OCI-LY1 (cell line): ENCODE measurements around the gene GNG8.

Experiments used
- H2AFZ ChIP-seq: fragments of 200-600 bp; sonication (generic), shearing (Covaris generic); 2 replicates; pipeline ENCODE4 v1.6.0; 2014; ENCODE audit warnings: antibody characterized with exemption, mild to moderate bottlenecking, low read length
- H3F3A ChIP-seq: fragments of 200-600 bp; sonication (generic), shearing (Covaris generic); 2 replicates; pipeline ENCODE4 v1.6.0; 2014; ENCODE audit warnings: mild to moderate bottlenecking, antibody characterized with exemption, low read length, moderate library complexity; ENCODE audit not compliant: insufficient read depth
- H3K27ac ChIP-seq: fragments of 200-600 bp; sonication (generic); 2 replicates; pipeline ENCODE4 v1.5.1; 2014; ENCODE audit warnings: low read length, mixed run types, mild to moderate bottlenecking, low read depth; ENCODE audit not compliant: poor library complexity, severe bottlenecking
- H3K27me3 ChIP-seq: fragments of 200-600 bp; sonication (generic); 2 replicates; pipeline ENCODE4 v1.6.0; 2014; ENCODE audit warnings: antibody characterized with exemption, mild to moderate bottlenecking, low read length, moderate library complexity; ENCODE audit not compliant: insufficient read depth
- H3K36me3 ChIP-seq: fragments of 200-600 bp; sonication (generic); 2 replicates; pipeline ENCODE4 v1.6.1; 2014; ENCODE audit warnings: mild to moderate bottlenecking, antibody characterized with exemption, low read length, moderate library complexity, mixed read lengths; ENCODE audit not compliant: insufficient read depth
- H3K4me1 ChIP-seq: fragments of 200-600 bp; sonication (generic); 2 replicates; pipeline ENCODE4 v1.5.1; 2014; ENCODE audit warnings: mild to moderate bottlenecking, low read length, moderate library complexity; ENCODE audit not compliant: insufficient read depth, severe bottlenecking
- H3K4me2 ChIP-seq: fragments of 200-600 bp; sonication (generic), shearing (Covaris generic); 2 replicates; pipeline ENCODE4 v1.6.1; 2014; ENCODE audit warnings: low read length
- H3K4me3 ChIP-seq: fragments of 200-600 bp; sonication (generic); 2 replicates; pipeline ENCODE4 v1.5.1; 2014; ENCODE audit warnings: low read length, low read depth, mild to moderate bottlenecking, mixed read lengths; ENCODE audit not compliant: poor library complexity, severe bottlenecking
- H3K79me2 ChIP-seq: fragments of 200-600 bp; shearing (Covaris generic); 2 replicates; pipeline ENCODE4 v1.6.1; 2016; ENCODE audit warnings: mixed run types, low read length, mixed read lengths; ENCODE audit not compliant: insufficient read depth
- H3K9ac ChIP-seq: fragments of 200-600 bp; sonication (generic), shearing (Covaris generic); 2 replicates; pipeline ENCODE4 v1.6.1; 2014; ENCODE audit warnings: mild to moderate bottlenecking, low read length, mixed read lengths
- H3K9me2 ChIP-seq: fragments of 200-600 bp; sonication (generic), shearing (Covaris generic); 2 replicates; pipeline ENCODE4 v1.6.1; 2014; ENCODE audit warnings: low read depth, mild to moderate bottlenecking, low read length, mixed read lengths
- H3K9me3 ChIP-seq: fragments of 200-600 bp; shearing (Covaris generic); 2 replicates; pipeline ENCODE4 v1.6.1; 2014; ENCODE audit warnings: low read length, mixed read lengths
- H4K20me1 ChIP-seq: fragments of 200-600 bp; sonication (generic), shearing (Covaris generic); 2 replicates; pipeline ENCODE4 v1.6.0; 2016; ENCODE audit warnings: mild to moderate bottlenecking, low read length; ENCODE audit not compliant: insufficient read depth
- CTCF ChIP-seq: fragments of 200-600 bp; sonication (generic), shearing (Covaris generic); IDR thresholded peaks from 2 replicates; pipeline ENCODE4 v1.5.1; 2017; ENCODE audit warnings: mild to moderate bottlenecking, antibody characterized with exemption, low read length, moderate library complexity, mixed read lengths
- EZH2 ChIP-seq: fragments of 200-600 bp; sonication (generic), shearing (Covaris generic); IDR thresholded peaks from 2 replicates; pipeline ENCODE4 v1.8.0; 2017; ENCODE audit warnings: borderline replicate concordance, mixed run types, mild to moderate bottlenecking, antibody characterized with exemption, low read length, moderate library complexity, mixed read lengths

Gene GNG8

GRCh38 chr19:46644720-46645119 lies 8.7 kb upstream of the GNG8 start:
- H3K27ac ChIP-seq, result no peak overlapping the region
- no peaks in the 10 kb centered on the region for H3F3A ChIP-seq
- no peaks in the 10 kb centered on the region for H4K20me1 ChIP-seq
- no peaks in the 10 kb centered on the region for H3K9me2 ChIP-seq
- H3K4me1 ChIP-seq, result peaks cover 2% of the 10 kb centered on the region
- H3K36me3 ChIP-seq, result no peaks in the 10 kb centered on the region
- no peak overlapping the region for H3K4me3 ChIP-seq
- H3K4me2 ChIP-seq, result no peak overlapping the region
- no peak overlapping the region for H3K9ac ChIP-seq
- TF ChIP-seq CTCF, result no peak
- TF ChIP-seq EZH2, result no peak
- no peaks in the 10 kb centered on the region for H3K27me3 ChIP-seq
- H2AFZ ChIP-seq, result no peak overlapping the region
- no peaks in the 10 kb centered on the region for H3K9me3 ChIP-seq
- H3K79me2 ChIP-seq, result no peaks in the 10 kb centered on the region

- Histone ChIP-seq H3K4me2 (no peak overlapping the region), H3K4me1 (peaks cover 25% of the 10 kb centered on the region), H3K9me3 (no peaks in the 10 kb centered on the region), H2AFZ (no peak overlapping the region), H3K79me2 (no peaks in the 10 kb centered on the region), H3K36me3 (no peaks in the 10 kb centered on the region), H3K9ac (no peak overlapping the region), H3K27me3 (no peaks in the 10 kb centered on the region), H3K27ac (no peak overlapping the region), H3K9me2 (no peaks in the 10 kb centered on the region), H4K20me1 (no peaks in the 10 kb centered on the region), H3F3A (peaks cover 4% of the 10 kb centered on the region; the same call in 1 of the 2 replicates), H3K4me3 (no peak overlapping the region)
- TF ChIP-seq EZH2 (no peak), CTCF (no peak)
These were observed 4.7 kb upstream of the GNG8 start for GRCh38 chr19:46640656-46641055.

- H3K36me3 ChIP-seq, result no peaks in the 10 kb centered on the region
- H3K4me1 ChIP-seq, result peaks cover 25% of the 10 kb centered on the region
- no peak overlapping the region for H3K27ac ChIP-seq
- no peaks in the 10 kb centered on the region for H3K79me2 ChIP-seq
- H3K27me3 ChIP-seq, result no peaks in the 10 kb centered on the region
- no peaks in the 10 kb centered on the region for H3K9me2 ChIP-seq
- peaks cover 4% of the 10 kb centered on the region; the same call in 1 of the 2 replicates for H3F3A ChIP-seq
- H3K4me3 ChIP-seq, result peak overlapping the region; percentile 58
- no peak overlapping the region for H2AFZ ChIP-seq
- TF ChIP-seq EZH2, result no peak
- TF ChIP-seq CTCF, result no peak
- H4K20me1 ChIP-seq, result no peaks in the 10 kb centered on the region
- H3K4me2 ChIP-seq, result peak overlapping the region; percentile 69
- no peaks in the 10 kb centered on the region for H3K9me3 ChIP-seq
- H3K9ac ChIP-seq, result peak overlapping the region; percentile 21; the same call in 1 of the 2 replicates
These were observed 3.6 kb upstream of the GNG8 start for GRCh38 chr19:46639358-46640182.
